Ishikawa (cell line): ENCODE data around the gene HRH1.

Source experiments
- CEBPB ChIP-seq: IDR thresholded peaks from 2 replicates; pipeline ENCODE4 v1.6.1; 2012
- CREB1 ChIP-seq: IDR thresholded peaks from 2 replicates; pipeline ENCODE4 v1.6.1; 2012; ENCODE audit warnings: low read depth
- EGR1 ChIP-seq: IDR thresholded peaks from 2 replicates; pipeline ENCODE4 v1.6.1; 2012
- EP300 ChIP-seq: IDR thresholded peaks from 2 replicates; pipeline ENCODE4 v1.6.1; 2012; ENCODE audit warnings: borderline replicate concordance
- FOXM1 ChIP-seq: IDR thresholded peaks from 2 replicates; pipeline ENCODE4 v1.6.1; 2012; ENCODE audit warnings: low read depth, borderline replicate concordance
- MAX ChIP-seq: IDR thresholded peaks from 2 replicates; pipeline ENCODE4 v1.6.1; 2012
- NFIC ChIP-seq: IDR thresholded peaks from 2 replicates; pipeline ENCODE4 v1.6.1; 2012
- RAD21 ChIP-seq: IDR thresholded peaks from 2 replicates; pipeline ENCODE4 v1.6.1; 2012; ENCODE audit warnings: low read depth
- TAF1 ChIP-seq: IDR thresholded peaks from 2 replicates; pipeline ENCODE4 v1.6.1; 2012; ENCODE audit warnings: low read depth, mild to moderate bottlenecking
- TCF12 ChIP-seq: IDR thresholded peaks from 2 replicates; pipeline ENCODE4 v1.6.1; 2012; ENCODE audit warnings: low read depth
- TEAD4 ChIP-seq: IDR thresholded peaks from 2 replicates; pipeline ENCODE4 v1.6.1; 2012
- YY1 ChIP-seq: IDR thresholded peaks from 2 replicates; pipeline ENCODE4 v1.6.1; 2012; ENCODE audit warnings: low read depth
- ZBTB7A ChIP-seq: IDR thresholded peaks from 2 replicates; pipeline ENCODE4 v1.6.1; 2012; ENCODE audit warnings: low read depth

GRCh38 chr3:11312166-11312565 lies 157.9 kb downstream of the HRH1 start:
- TF ChIP-seq TAF1: no peak
- no peak for TF ChIP-seq RAD21
- TF ChIP-seq EP300: no peak
- TF ChIP-seq MAX: no peak
- TF ChIP-seq YY1: no peak
- no peak for TF ChIP-seq TEAD4
- TF ChIP-seq TCF12: no peak
- no peak for TF ChIP-seq ZBTB7A
- TF ChIP-seq CREB1: no peak
- no peak for TF ChIP-seq EGR1
- no peak for TF ChIP-seq NFIC
- no peak for TF ChIP-seq CEBPB
- TF ChIP-seq FOXM1: no peak
